Activated CD8-positive, alpha-beta memory T cell treated with anti-CD3 and anti-CD28 coated beads, Interleukin-2, amount 50 U/mL, for 4 hours (primary cell): ENCODE measurements around the gene CLEC5A.
"Not testable (repeated sequence)": the region's sequence is repeated elsewhere in the genome, so short reads cannot be mapped to it uniquely, and the experiment has no call there.

Experiments used
- DNase-seq: peaks from one replicate; pipeline ENCODE4 v3.0.0-alpha.2; 2020

The CLEC5A gene

DNA sequence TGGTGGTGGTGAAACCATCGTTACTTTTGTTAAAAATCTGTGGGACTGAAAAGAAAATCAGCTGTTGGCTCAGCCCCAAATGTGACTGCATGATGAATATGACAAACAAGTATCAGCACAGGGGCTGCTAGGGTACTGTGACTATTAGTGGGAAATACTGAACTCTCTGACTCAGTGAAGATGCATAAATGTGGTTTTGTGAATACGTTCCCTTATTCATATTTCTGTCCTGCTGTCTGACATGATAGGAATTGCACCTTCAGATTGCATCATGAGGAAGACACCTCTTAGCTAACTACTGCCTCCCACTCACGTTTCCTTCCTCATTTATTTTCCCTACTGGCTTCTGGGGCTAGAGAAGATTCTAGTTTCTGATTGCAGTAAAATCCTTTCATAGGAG, 1.4 kb downstream of the CLEC5A start:
- no peak for DNase-seq

- DNase-seq: no peak
Observed at GRCh38 chr7:141944811-141945210, 2.0 kb downstream of the CLEC5A start.

DNA sequence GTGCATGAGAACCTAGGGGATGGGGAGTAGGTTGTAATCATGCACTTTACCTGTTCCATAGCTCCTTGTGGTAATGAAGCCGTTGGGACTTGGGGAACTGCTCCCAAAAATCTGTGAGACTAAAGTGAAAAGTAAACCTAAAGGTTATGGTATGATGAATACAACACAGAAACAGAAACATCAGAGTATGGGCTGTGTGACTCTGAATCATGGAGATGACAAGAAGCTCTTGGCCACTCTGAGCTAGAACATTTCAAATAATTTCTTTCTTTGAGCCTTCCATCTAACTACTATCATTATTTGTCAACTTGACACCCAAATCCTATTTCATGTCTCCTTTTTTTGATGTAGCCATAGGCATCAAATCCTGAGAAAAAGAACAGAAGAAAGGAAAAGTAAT, 2.9 kb downstream of the CLEC5A start:
- no peak for DNase-seq

- no peak for DNase-seq
Observed at GRCh38 chr7:141941075-141941474, 5.7 kb downstream of the CLEC5A start.

GRCh38 chr7:141930211-141930610, 16.6 kb downstream of the CLEC5A start:
- no peak for DNase-seq

DNA sequence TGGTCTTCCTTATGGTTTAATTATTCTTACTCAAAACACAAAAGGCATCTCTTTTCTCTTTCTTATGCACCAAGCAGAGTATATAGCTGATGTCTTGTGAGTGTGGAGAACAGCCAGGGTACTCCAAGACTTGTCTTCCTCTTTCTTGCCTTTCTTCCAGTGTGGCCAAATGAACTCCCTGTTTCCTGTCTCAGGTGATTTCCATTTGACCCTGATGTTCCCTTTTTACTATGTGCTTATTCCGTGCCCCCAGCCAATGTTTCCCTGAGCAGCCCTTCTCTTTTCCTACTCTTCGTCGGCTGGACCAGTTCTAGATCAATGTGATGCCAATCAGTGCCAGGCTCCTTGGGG, 18.0 kb downstream of the CLEC5A start:
- no peak for DNase-seq

DNA sequence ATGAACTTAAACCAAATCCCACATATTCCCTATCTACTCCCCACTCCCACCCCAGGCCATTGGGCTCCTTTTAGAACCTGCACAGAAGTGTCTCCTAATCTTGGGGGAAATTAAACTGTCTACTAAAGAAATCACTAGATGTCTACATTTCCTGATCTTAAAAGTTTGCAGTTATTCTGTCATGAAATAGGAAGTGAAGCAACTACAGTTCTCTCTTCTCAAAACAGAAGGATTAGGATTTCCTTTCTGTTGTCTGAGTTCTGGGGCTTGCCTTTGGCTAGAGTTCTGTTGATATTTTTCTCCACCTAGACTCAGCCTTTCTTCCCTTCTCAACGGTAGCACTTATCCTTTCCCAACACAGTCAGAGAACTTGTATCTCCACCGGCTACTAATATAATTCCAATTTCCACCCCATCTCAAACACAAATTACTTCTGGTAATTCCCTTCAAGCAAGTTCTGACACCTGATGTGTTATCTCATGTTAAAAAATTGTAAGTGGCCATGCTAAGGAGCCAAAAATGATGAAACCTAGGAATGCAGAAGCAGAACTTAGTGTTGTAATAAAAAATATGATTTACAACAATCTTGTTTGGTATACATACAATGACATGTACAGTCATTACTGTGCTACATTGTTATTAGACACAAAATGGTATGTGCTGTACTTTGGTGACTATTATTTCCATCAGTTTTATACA, 18.5 kb downstream of the CLEC5A start:
- DNase-seq: no peak

DNA sequence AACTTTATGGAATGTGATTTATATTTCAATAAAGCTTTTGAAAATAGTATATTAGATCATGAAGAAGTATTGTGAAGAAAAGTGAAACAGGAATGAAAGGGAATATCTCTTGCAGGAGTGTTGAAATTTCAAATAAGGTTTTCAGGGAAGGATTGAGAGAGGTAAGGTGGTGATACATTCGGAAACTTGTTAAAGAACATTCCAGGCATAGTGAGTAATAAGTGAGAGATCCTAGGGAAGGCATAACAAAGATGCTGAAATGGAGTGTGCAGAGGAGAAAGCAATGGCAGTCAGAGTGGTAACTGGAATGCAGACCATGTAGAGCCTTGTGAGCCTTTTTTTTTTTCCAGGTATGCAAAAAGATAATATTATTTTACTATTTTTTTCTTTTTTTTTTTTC, 26.5 kb downstream of the CLEC5A start:
- DNase-seq: no peak

- no peak for DNase-seq
Observed at GRCh38 chr7:141916099-141916498, 30.7 kb downstream of the CLEC5A start, which contains the start of gene OR9A4. OR9A4 (plus strand) TSS chr7:141916399; CDS start chr7:141918876, 2,477 bp downstream.

GRCh38 chr7:141915565-141915964, 31.2 kb downstream of the CLEC5A start:
- DNase-seq: no peak

DNA sequence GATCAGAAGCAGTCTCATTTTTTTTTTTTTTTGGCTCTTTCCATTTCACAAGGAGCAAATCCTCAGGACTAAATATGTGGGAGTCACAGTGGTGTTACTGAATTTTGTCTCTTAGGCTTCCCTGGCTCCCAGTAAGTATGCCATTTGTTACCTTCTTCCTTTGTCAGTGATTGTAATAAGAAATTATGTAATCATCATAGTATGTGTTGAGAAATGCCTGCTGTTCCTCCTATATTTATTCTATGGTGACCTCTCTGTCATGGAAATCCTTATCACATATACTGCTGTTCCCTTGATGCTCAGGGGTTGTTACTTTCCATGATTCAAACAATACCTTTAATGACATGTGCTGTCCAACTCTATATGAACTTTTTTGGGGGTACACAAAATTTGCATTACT, 35.4 kb downstream of the CLEC5A start:
- DNase-seq: no peak

DNA sequence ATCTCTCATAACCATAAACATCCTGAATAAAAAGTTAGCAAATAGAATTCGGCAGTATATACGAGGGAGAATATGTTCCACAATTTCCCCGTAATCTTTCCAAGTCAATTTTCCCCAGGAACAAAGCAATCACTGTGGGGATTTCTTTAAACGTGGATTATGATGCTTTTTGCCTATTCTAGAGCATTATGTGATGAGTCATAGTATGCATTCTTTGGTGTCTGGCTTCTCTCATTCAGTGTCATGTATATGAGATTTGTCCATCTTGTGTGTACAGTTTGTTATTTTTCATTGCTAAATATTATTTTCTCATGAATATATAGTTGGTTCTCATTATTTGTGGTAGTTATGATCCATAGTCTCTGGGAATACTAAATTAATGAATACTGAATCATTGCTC, 40.5 kb downstream of the CLEC5A start:
- DNase-seq: no peak

DNA sequence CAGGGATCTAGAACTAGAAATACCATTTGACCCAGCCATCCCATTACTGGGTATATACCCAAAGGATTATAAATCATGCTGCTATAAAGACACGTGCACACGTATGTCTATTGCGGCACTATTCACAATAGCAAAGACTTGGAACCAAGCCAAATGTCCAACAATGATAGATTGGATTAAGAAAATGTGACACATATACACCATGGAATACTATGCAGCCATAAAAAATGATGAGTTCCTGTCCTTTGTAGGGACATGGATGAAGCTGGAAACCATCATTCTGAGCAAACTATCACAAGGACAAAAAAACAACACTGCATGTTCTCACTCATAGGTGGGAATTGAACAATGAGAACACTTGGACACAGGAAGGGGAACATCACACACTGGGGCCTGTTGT, 47.4 kb downstream of the CLEC5A start:
- DNase-seq: not testable (repeated sequence)

GRCh38 chr7:141891336-141891735, 55.4 kb downstream of the CLEC5A start:
- DNase-seq: no peak

DNA sequence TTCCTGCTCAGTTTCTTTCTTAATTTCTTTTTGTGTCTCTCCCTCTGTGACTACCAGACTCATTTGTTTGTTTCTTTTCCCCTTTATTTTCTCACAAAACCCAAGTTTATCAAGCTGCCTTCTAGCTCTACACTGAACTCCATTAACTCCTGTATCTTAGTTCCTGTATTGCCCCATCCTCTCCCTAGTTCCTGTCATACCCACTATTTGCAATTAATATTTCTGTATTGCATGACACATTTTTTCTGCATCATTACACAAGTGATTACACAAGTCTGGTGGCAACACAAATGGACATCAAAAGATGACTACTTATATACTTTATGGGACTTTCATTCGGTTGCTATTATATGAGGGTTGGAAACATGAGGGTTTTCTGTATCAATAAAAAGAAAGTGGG, 57.5 kb downstream of the CLEC5A start:
- DNase-seq: no peak

DNA sequence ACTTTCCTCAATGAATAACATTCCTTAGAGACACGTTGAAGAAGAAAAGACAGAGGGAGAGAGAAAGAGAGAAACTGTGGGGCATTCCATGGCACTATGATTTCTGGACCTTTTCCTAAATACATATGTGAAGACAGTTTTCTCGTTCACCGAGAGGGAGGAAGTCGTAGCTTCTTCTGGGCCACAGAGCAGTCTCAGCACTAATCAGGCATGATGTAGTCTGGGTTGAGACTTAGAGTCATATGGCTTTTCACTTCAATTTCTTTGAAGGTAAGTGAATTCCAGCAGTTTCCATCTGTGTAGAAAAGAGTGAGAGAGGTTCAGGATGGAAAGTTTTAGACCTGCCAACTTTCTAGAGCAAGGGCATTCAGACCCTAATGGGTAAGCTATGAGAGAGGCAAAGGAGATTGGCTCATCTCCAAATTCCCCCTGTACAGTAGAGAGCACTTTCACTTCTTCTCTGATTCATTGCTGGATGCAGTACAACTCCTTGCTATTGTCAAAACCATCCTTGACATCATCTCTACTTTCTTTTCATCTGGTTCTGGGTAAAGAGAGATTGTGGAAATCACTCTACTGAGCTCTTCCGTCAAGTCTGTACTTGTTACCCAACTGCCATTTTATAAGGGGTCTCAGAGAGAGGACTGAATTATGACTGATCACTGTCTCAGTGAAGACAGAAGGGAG, 62.1 kb downstream of the CLEC5A start:
- DNase-seq: no peak

- DNase-seq: no peak
Observed at GRCh38 chr7:141880960-141881359, 65.8 kb downstream of the CLEC5A start.

DNA sequence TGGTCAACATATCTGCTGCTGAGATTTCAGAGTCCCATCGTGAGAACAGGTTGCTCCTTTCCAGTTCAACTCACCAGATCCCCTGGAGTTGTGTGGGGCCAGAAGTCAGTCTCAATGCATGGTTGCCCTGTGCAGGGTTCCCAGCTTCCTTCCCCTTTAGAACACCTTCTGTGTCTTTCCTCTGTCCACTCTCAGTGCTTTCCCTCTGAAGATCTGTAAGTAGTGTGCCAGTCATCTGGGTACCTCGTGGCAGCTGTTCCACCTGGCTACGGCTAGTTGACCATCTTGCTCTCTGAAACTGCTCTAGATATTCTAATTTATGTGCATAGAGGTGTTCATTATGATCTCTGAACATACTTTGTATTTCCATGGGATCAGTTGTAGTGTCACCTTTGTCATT, 69.4 kb downstream of the CLEC5A start:
- no peak for DNase-seq
